Measurements from ENCODE around the gene C16orf74.

DNA sequence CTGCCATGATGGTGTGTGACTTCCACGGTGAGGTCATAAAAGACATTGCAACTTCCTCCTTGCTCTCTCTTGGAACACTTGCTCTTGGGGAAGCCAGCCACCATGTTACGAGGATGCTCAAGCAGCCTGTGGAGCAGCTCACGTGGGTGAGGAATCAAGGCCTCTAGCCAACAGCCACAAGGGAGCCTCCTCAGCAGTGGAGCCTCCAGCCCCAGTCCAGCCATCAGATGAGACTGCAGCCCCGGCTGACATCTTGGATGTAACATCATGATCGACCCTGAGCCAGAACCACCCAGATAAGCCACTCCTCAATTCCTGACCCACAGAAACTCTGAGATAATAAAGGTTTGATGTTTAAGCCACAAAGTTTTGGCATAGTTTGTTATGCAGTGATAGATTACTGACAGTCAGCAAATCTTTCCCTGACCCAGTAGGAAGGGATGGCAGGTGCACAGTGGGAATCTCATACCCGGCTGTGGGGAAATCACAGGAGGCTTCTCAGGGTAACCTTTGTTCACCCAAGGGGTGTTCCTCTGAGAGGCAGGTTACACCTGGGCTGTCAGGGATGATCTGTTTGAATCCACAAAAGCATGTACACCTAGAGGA is 38.8 kb downstream of the C16orf74 start:
- TF ChIP-seq EZH2phosphoT487 (IDR thresholded peaks at IDR 0.05; ENCODE audit: borderline replicate concordance, low read length): no peak
- TF ChIP-seq, protein P1, sequence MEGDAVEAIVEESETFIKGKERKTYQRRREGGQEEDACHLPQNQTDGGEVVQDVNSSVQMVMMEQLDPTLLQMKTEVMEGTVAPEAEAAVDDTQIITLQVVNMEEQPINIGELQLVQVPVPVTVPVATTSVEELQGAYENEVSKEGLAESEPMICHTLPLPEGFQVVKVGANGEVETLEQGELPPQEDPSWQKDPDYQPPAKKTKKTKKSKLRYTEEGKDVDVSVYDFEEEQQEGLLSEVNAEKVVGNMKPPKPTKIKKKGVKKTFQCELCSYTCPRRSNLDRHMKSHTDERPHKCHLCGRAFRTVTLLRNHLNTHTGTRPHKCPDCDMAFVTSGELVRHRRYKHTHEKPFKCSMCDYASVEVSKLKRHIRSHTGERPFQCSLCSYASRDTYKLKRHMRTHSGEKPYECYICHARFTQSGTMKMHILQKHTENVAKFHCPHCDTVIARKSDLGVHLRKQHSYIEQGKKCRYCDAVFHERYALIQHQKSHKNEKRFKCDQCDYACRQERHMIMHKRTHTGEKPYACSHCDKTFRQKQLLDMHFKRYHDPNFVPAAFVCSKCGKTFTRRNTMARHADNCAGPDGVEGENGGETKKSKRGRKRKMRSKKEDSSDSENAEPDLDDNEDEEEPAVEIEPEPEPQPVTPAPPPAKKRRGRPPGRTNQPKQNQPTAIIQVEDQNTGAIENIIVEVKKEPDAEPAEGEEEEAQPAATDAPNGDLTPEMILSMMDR (IDR thresholded peaks at IDR 0.05; ENCODE audit: low read depth, low read length, poor library complexity, severe bottlenecking): no peak
